Measurements from ENCODE around the gene ACAT1.
"Not testable (repeated sequence)": the region's sequence is repeated elsewhere in the genome, so short reads cannot be mapped to it uniquely, and the experiment has no call there.

The ACAT1 gene

GRCh38 chr11:108142304-108142703, 20.9 kb downstream of the ACAT1 start:
- DNase-seq: no peak
- POLR2A ChIA-PET: no interaction called here
- H3K9me3 ChIP-seq (ENCODE audit: control extremely low read depth in 1 of 5, control insufficient read depth in 4 of 5, insufficient read depth in 2 of 5, low read depth in 1 of 5, low read length in 4 of 5): no peaks in the 10 kb centered on the region
- 92% methylated on average over 7 of the region's 7 CpGs for WGBS (ENCODE audit: insufficient coverage)
- no peaks in the 10 kb centered on the region for H3K27me3 ChIP-seq (replicated peaks in 2 of 5; ENCODE audit: control insufficient read depth in 4 of 5, insufficient read depth in 5 of 5, low read length in 4 of 5)
- peaks cover 15 to 62% (median 33%) of the 10 kb centered on the region in 4 experiments for H3K36me3 ChIP-seq (ENCODE audit: control insufficient read depth in 4 of 4, insufficient read depth in 4 of 4, low read length in 3 of 4)
- CTCF ChIA-PET: interaction anchor here (0.8 to 1.5 kb wide), 4 partner anchors 18 to 77 kb away, joined by 3 read pairs; no protein-coding TSS in a partner anchor
- no peak overlapping the region for H3K27ac ChIP-seq (ENCODE audit: insufficient read depth in 1 of 2, low read depth in 1 of 2, low read length in 2 of 2, poor library complexity in 1 of 2, severe bottlenecking in 2 of 2)
- H3K4me1 ChIP-seq (ENCODE audit: control extremely low read depth in 1 of 4, control insufficient read depth in 4 of 4, insufficient read depth in 4 of 4, low read length in 3 of 4): no peaks in the 10 kb centered on the region
- no peak overlapping the region for H3K4me3 ChIP-seq (ENCODE audit: control insufficient read depth in 1 of 7, extremely low read depth in 1 of 7, insufficient read depth in 4 of 7, low read depth in 2 of 7, low read length in 6 of 7)

- 95% methylated on average over 3 of the region's 3 CpGs for WGBS (ENCODE audit: insufficient coverage)
- Histone ChIP-seq H3K4me3 (ENCODE audit: control insufficient read depth in 1 of 7, extremely low read depth in 1 of 7, insufficient read depth in 4 of 7, low read depth in 2 of 7, low read length in 6 of 7) (no peak overlapping the region), H3K27ac (ENCODE audit: insufficient read depth in 1 of 2, low read depth in 1 of 2, low read length in 2 of 2, poor library complexity in 1 of 2, severe bottlenecking in 2 of 2) (no peak overlapping the region), H3K4me1 (ENCODE audit: control extremely low read depth in 1 of 4, control insufficient read depth in 4 of 4, insufficient read depth in 4 of 4, low read length in 3 of 4) (no peaks in the 10 kb centered on the region), H3K36me3 (ENCODE audit: control insufficient read depth in 4 of 4, insufficient read depth in 4 of 4, low read length in 3 of 4) (peaks cover 17 to 78% (median 42%) of the 10 kb centered on the region in 4 experiments), H3K9me3 (ENCODE audit: control extremely low read depth in 1 of 5, control insufficient read depth in 4 of 5, insufficient read depth in 2 of 5, low read depth in 1 of 5, low read length in 4 of 5) (no peaks in the 10 kb centered on the region), H3K27me3 (replicated peaks in 2 of 5; ENCODE audit: control insufficient read depth in 4 of 5, insufficient read depth in 5 of 5, low read length in 4 of 5) (no peaks in the 10 kb centered on the region)
- no peak for DNase-seq
- ChIA-PET CTCF (interaction anchor here (0.7 kb wide), 1 partner anchor 93 kb away, joined by 3 read pairs; no protein-coding TSS in a partner anchor), POLR2A (no interaction called here)
These were observed 23.2 kb downstream of the ACAT1 start for GRCh38 chr11:108144615-108145014.

GRCh38 chr11:108147150-108147549, 25.8 kb downstream of the ACAT1 start:
- CTCF ChIA-PET: no interaction called here
- Histone ChIP-seq H3K9me3 (ENCODE audit: control extremely low read depth in 1 of 5, control insufficient read depth in 4 of 5, insufficient read depth in 2 of 5, low read depth in 1 of 5, low read length in 4 of 5) (no peaks in the 10 kb centered on the region), H3K27ac (ENCODE audit: insufficient read depth in 1 of 2, low read depth in 1 of 2, low read length in 2 of 2, poor library complexity in 1 of 2, severe bottlenecking in 2 of 2) (no peak overlapping the region), H3K4me3 (ENCODE audit: control insufficient read depth in 1 of 7, extremely low read depth in 1 of 7, insufficient read depth in 4 of 7, low read depth in 2 of 7, low read length in 6 of 7) (no peak overlapping the region), H3K4me1 (ENCODE audit: control extremely low read depth in 1 of 4, control insufficient read depth in 4 of 4, insufficient read depth in 4 of 4, low read length in 3 of 4) (no peaks in the 10 kb centered on the region), H3K27me3 (replicated peaks in 2 of 5; ENCODE audit: control insufficient read depth in 4 of 5, insufficient read depth in 5 of 5, low read length in 4 of 5) (no peaks in the 10 kb centered on the region), H3K36me3 (ENCODE audit: control insufficient read depth in 4 of 4, insufficient read depth in 4 of 4, low read length in 3 of 4) (peaks cover 21 to 78% (median 52%) of the 10 kb centered on the region in 4 experiments)
- POLR2A ChIA-PET: no interaction called here
- 100% methylated on average over 1 of the region's 1 CpG for WGBS (ENCODE audit: insufficient coverage)
- no peak for DNase-seq

DNA sequence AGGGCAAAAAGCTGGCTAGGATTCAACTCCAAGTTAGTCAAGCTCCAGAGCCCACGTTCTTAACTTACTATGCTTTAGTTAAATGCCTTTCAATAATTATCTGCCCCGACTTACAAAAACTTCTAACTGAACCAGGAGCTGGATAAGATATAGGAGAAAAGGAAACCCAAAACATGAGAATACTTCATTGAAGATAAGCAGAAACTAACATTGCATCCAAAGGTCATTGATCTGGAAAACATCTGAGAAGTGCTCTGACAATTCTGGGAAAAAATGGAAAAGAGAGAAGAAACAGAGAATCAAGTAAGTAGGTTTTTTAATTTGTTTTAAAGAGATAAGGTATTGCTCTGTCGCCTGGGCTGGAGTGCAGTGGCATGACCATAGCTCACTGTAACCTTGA, 27.2 kb downstream of the ACAT1 start:
- Histone ChIP-seq H3K27ac (ENCODE audit: insufficient read depth in 1 of 2, low read depth in 1 of 2, low read length in 2 of 2, poor library complexity in 1 of 2, severe bottlenecking in 2 of 2) (no peak overlapping the region), H3K36me3 (ENCODE audit: control insufficient read depth in 4 of 4, insufficient read depth in 4 of 4, low read length in 3 of 4) (peaks cover 21 to 68% (median 45%) of the 10 kb centered on the region in 4 experiments), H3K4me1 (ENCODE audit: control extremely low read depth in 1 of 4, control insufficient read depth in 4 of 4, insufficient read depth in 4 of 4, low read length in 3 of 4) (no peaks in the 10 kb centered on the region), H3K27me3 (replicated peaks in 2 of 5; ENCODE audit: control insufficient read depth in 4 of 5, insufficient read depth in 5 of 5, low read length in 4 of 5) (no peaks in the 10 kb centered on the region), H3K9me3 (ENCODE audit: control extremely low read depth in 1 of 5, control insufficient read depth in 4 of 5, insufficient read depth in 2 of 5, low read depth in 1 of 5, low read length in 4 of 5) (no peaks in the 10 kb centered on the region), H3K4me3 (ENCODE audit: control insufficient read depth in 1 of 7, extremely low read depth in 1 of 7, insufficient read depth in 4 of 7, low read depth in 2 of 7, low read length in 6 of 7) (no peak overlapping the region)
- POLR2A ChIA-PET: interaction anchor here (0.5 kb wide), 1 partner anchor 8 kb away, joined by 3 read pairs; no protein-coding TSS in a partner anchor
- CTCF ChIA-PET: no interaction called here
- no peak for DNase-seq
- 90% methylated on average over 2 of the region's 3 CpGs for WGBS (ENCODE audit: insufficient coverage)

GRCh38 chr11:108154591-108154990, 33.2 kb downstream of the ACAT1 start:
- H3K4me1 ChIP-seq (ENCODE audit: control extremely low read depth in 1 of 4, control insufficient read depth in 4 of 4, insufficient read depth in 4 of 4, low read length in 3 of 4): no peaks in the 10 kb centered on the region
- no peak for DNase-seq
- WGBS (ENCODE audit: insufficient coverage): no CpG with 5 or more reads among the region's 2 CpGs
- no peak overlapping the region for H3K4me3 ChIP-seq (ENCODE audit: control insufficient read depth in 1 of 7, extremely low read depth in 1 of 7, insufficient read depth in 4 of 7, low read depth in 2 of 7, low read length in 6 of 7)
- POLR2A ChIA-PET: no interaction called here
- peaks cover 17 to 76% (median 45%) of the 10 kb centered on the region in 4 experiments for H3K36me3 ChIP-seq (ENCODE audit: control insufficient read depth in 4 of 4, insufficient read depth in 4 of 4, low read length in 3 of 4)
- no peak overlapping the region for H3K27ac ChIP-seq (ENCODE audit: insufficient read depth in 1 of 2, low read depth in 1 of 2, low read length in 2 of 2, poor library complexity in 1 of 2, severe bottlenecking in 2 of 2)
- no peaks in the 10 kb centered on the region for H3K9me3 ChIP-seq (ENCODE audit: control extremely low read depth in 1 of 5, control insufficient read depth in 4 of 5, insufficient read depth in 2 of 5, low read depth in 1 of 5, low read length in 4 of 5)
- no peaks in the 10 kb centered on the region for H3K27me3 ChIP-seq (replicated peaks in 2 of 5; ENCODE audit: control insufficient read depth in 4 of 5, insufficient read depth in 5 of 5, low read length in 4 of 5)
- CTCF ChIA-PET: interaction anchor here (0.9 kb wide), 1 partner anchor 10 kb away, joined by 4 read pairs; no protein-coding TSS in a partner anchor

GRCh38 chr11:108160970-108161566, 39.7 kb downstream of the ACAT1 start:
- H3K27ac ChIP-seq (ENCODE audit: insufficient read depth in 1 of 2, low read depth in 1 of 2, low read length in 2 of 2, poor library complexity in 1 of 2, severe bottlenecking in 2 of 2): no peak overlapping the region
- no peaks in the 10 kb centered on the region for H3K9me3 ChIP-seq (ENCODE audit: control extremely low read depth in 1 of 5, control insufficient read depth in 4 of 5, insufficient read depth in 2 of 5, low read depth in 1 of 5, low read length in 4 of 5)
- CTCF ChIA-PET: interaction anchor here (1.1 kb wide), 1 partner anchor 43 kb away, joined by 4 read pairs; no protein-coding TSS in a partner anchor
- no peaks in the 10 kb centered on the region for H3K27me3 ChIP-seq (replicated peaks in 2 of 5; ENCODE audit: control insufficient read depth in 4 of 5, insufficient read depth in 5 of 5, low read length in 4 of 5)
- H3K4me1 ChIP-seq (ENCODE audit: control extremely low read depth in 1 of 4, control insufficient read depth in 4 of 4, insufficient read depth in 4 of 4, low read length in 3 of 4): no peaks in the 10 kb centered on the region
- DNase-seq: peak in 1 of 3 donors; percentile 4
- POLR2A ChIA-PET: no interaction called here
- WGBS (ENCODE audit: insufficient coverage): 100% methylated on average over 1 of the region's 5 CpGs
- H3K4me3 ChIP-seq (ENCODE audit: control insufficient read depth in 1 of 7, extremely low read depth in 1 of 7, insufficient read depth in 4 of 7, low read depth in 2 of 7, low read length in 6 of 7): no peak overlapping the region
- peaks cover 10 to 84% (median 51%) of the 10 kb centered on the region in 4 experiments for H3K36me3 ChIP-seq (ENCODE audit: control insufficient read depth in 4 of 4, insufficient read depth in 4 of 4, low read length in 3 of 4)

DNA sequence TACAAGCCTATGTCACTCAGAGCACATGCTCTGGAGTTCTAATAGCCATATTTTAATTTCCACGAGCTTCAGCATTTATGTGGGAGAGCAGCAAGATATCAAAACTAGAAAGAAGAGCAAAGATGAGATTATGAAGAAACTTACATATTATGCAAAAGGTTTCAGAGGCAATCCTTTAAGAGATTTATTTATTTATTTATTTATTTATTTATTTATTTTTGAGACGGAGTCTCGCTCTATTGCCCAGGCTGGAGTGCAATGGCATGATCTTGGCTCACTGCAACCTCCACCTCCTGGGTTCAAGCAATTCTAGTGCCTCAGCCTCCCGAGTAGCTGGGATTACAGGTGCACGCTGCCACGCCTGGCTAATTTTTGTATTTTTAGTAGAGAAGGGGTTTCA, 41.5 kb downstream of the ACAT1 start:
- DNase-seq; H3K4me3 ChIP-seq (ENCODE audit: control insufficient read depth in 1 of 7, extremely low read depth in 1 of 7, insufficient read depth in 4 of 7, low read depth in 2 of 7, low read length in 6 of 7); H3K27ac ChIP-seq (ENCODE audit: insufficient read depth in 1 of 2, low read depth in 1 of 2, low read length in 2 of 2, poor library complexity in 1 of 2, severe bottlenecking in 2 of 2); H3K27me3 ChIP-seq (replicated peaks in 2 of 5; ENCODE audit: control insufficient read depth in 4 of 5, insufficient read depth in 5 of 5, low read length in 4 of 5); POLR2A ChIA-PET; CTCF ChIA-PET; H3K9me3 ChIP-seq (ENCODE audit: control extremely low read depth in 1 of 5, control insufficient read depth in 4 of 5, insufficient read depth in 2 of 5, low read depth in 1 of 5, low read length in 4 of 5); H3K4me1 ChIP-seq (ENCODE audit: control extremely low read depth in 1 of 4, control insufficient read depth in 4 of 4, insufficient read depth in 4 of 4, low read length in 3 of 4): not testable (repeated sequence)
- 96% methylated on average over 3 of the region's 6 CpGs for WGBS (ENCODE audit: insufficient coverage)
- H3K36me3 ChIP-seq (ENCODE audit: control insufficient read depth in 4 of 4, insufficient read depth in 4 of 4, low read length in 3 of 4): peaks cover 8 to 83% (median 52%) of the 10 kb centered on the region in 4 experiments

Measured in common myeloid progenitor, CD34-positive (primary cell).